HEK293 (cell line): ENCODE measurements around the gene CHD5.

ENCODE experiments used
- CTCF ChIA-PET: fragments of 350-600 bp; formaldehyde crosslinking; extraction: SDS; loops from one replicate; lab custom pipeline; 2021; ENCODE audit warnings: antibody characterized with exemption; lab: Yijun Ruan, JAX
- POLR2A ChIA-PET: fragments of 300-600 bp; formaldehyde crosslinking; extraction: SDS; loops from one replicate; lab custom pipeline; 2020; ENCODE audit warnings: antibody characterized with exemption, inconsistent platforms; lab: Yijun Ruan, JAX
- H3K27ac ChIP-seq: fragments of 200-500 bp; sonication (Bioruptor generic); 2 replicates; pipeline ENCODE4 v1.5.1; 2014; ENCODE audit warnings: low read depth, low read length, control low read depth, inconsistent platforms; ENCODE audit errors: extremely low read depth
- H3K36me3 ChIP-seq, 2 experiments: fragments of 200-500 bp in 1 of 2; sonication (Bioruptor generic) in 1 of 2; 1 replicate in 1 of 2; 2 replicates in 1 of 2; pipeline ENCODE4 v1.5.1; 2014 to 2017; ENCODE audit warnings: inconsistent platforms in 2 of 2, low read length in 2 of 2; ENCODE audit not compliant: control insufficient read depth in 2 of 2, insufficient read depth in 1 of 2
- H3K4me1 ChIP-seq: fragments of 200-500 bp; sonication (Bioruptor generic); 2 replicates; pipeline ENCODE4 v1.5.1; 2014; ENCODE audit warnings: mild to moderate bottlenecking, low read length, inconsistent platforms; ENCODE audit not compliant: control insufficient read depth, insufficient read depth
- H3K4me3 ChIP-seq: 2 replicates; pipeline ENCODE4 v1.5.1; 2011; ENCODE audit warnings: low read depth, mild to moderate bottlenecking, control low read depth, low read length, moderate library complexity
- H3K9me3 ChIP-seq: fragments of 200-500 bp; sonication (Bioruptor generic); 2 replicates; pipeline ENCODE4 v1.5.1; 2014; ENCODE audit warnings: low read depth, low read length, inconsistent platforms; ENCODE audit not compliant: control insufficient read depth, insufficient read depth
- SALL2 ChIP-seq: fragments of 450-650 bp; formaldehyde crosslinking; IDR thresholded peaks from 2 replicates; pipeline ENCODE4 v1.5.0; 2017; ENCODE audit warnings: missing biosample characterization, mild to moderate bottlenecking, missing genetic modification characterization, borderline replicate concordance
- SP2 ChIP-seq: fragments of 450-650 bp; formaldehyde crosslinking; IDR thresholded peaks from 2 replicates; pipeline ENCODE4 v1.5.1; 2016; ENCODE audit warnings: missing biosample characterization, missing genetic modification characterization
- ZBTB20 ChIP-seq: fragments of 450-650 bp; formaldehyde crosslinking; IDR thresholded peaks from 2 replicates; pipeline ENCODE4 v1.5.1; 2016; ENCODE audit warnings: missing biosample characterization, missing genetic modification characterization
- ZNF121 ChIP-seq: fragments of 450-650 bp; formaldehyde crosslinking; IDR thresholded peaks from 2 replicates; pipeline ENCODE4 v1.5.1; 2016; ENCODE audit warnings: missing biosample characterization, missing genetic modification characterization
- ZNF155 ChIP-seq: fragments of 450-650 bp; formaldehyde crosslinking; IDR thresholded peaks from 2 replicates; pipeline ENCODE4 v1.5.1; 2016; ENCODE audit warnings: missing biosample characterization, missing genetic modification characterization
- ZNF560 ChIP-seq: fragments of 450-650 bp; formaldehyde crosslinking; IDR thresholded peaks from 2 replicates; pipeline ENCODE4 v1.5.1; 2017; ENCODE audit warnings: missing biosample characterization, missing genetic modification characterization, borderline replicate concordance
- ZNF664 ChIP-seq: fragments of 450-650 bp; formaldehyde crosslinking; IDR thresholded peaks from 2 replicates; pipeline ENCODE4 v1.5.1; 2016; ENCODE audit warnings: missing biosample characterization, missing genetic modification characterization
- ZSCAN23 ChIP-seq: fragments of 450-650 bp; formaldehyde crosslinking; IDR thresholded peaks from 2 replicates; pipeline ENCODE4 v1.5.1; 2016; ENCODE audit warnings: missing biosample characterization, missing genetic modification characterization
- TF ChIP-seq, protein P1 (sequence below): fragments of 450-650 bp; formaldehyde crosslinking; IDR thresholded peaks from 2 replicates; pipeline ENCODE4 v1.5.1; 2017; ENCODE audit warnings: missing biosample characterization, mild to moderate bottlenecking, missing genetic modification characterization, moderate library complexity
- TF ChIP-seq, protein P2 (sequence below): fragments of 450-650 bp; formaldehyde crosslinking; IDR thresholded peaks from 2 replicates; pipeline ENCODE4 v1.5.1; 2016; ENCODE audit warnings: missing biosample characterization, missing genetic modification characterization, low read depth
- TF ChIP-seq, protein P3 (sequence below): fragments of 450-650 bp; formaldehyde crosslinking; IDR thresholded peaks from 2 replicates; pipeline ENCODE4 v1.5.0; 2017; ENCODE audit warnings: missing biosample characterization, missing genetic modification characterization, borderline replicate concordance
- TF ChIP-seq, protein P4 (sequence below): fragments of 450-650 bp; formaldehyde crosslinking; IDR thresholded peaks from 2 replicates; pipeline ENCODE4 v1.5.1; 2017; ENCODE audit warnings: missing biosample characterization, missing genetic modification characterization
- TF ChIP-seq, protein P5 (sequence below): fragments of 450-650 bp; formaldehyde crosslinking; IDR thresholded peaks from 2 replicates; pipeline ENCODE4 v1.5.1; 2016; ENCODE audit warnings: missing biosample characterization, missing genetic modification characterization, borderline replicate concordance

Gene CHD5

DNA sequence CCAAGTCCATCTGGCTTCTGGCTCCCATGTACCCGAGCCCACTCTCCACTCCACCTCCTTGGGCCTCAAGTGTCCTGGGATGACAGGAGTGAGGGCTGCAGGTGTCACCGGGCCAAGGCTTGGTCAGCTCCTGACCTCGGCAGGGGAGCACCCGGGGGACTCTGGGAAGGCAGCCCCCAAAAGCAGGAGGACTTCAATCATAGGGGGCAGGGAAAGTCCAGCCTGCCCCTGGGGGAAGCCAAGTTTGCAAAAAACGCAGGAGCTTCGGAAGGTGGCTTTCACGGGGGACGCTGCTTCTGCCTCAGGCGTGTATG, 77.6 kb downstream of the CHD5 start:
- H3K4me3 ChIP-seq, result no peak overlapping the region
- H3K9me3 ChIP-seq, result no peaks in the 10 kb centered on the region
- ChIA-PET POLR2A (no interaction called here), CTCF (no interaction called here)
- no peak for TF ChIP-seq SALL2 (tag by site-specific recombination)
- TF ChIP-seq, protein P1, sequence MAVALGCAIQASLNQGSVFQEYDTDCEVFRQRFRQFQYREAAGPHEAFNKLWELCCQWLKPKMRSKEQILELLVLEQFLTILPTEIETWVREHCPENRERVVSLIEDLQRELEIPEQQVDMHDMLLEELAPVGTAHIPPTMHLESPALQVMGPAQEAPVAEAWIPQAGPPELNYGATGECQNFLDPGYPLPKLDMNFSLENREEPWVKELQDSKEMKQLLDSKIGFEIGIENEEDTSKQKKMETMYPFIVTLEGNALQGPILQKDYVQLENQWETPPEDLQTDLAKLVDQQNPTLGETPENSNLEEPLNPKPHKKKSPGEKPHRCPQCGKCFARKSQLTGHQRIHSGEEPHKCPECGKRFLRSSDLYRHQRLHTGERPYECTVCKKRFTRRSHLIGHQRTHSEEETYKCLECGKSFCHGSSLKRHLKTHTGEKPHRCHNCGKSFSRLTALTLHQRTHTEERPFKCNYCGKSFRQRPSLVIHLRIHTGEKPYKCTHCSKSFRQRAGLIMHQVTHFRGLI (tag by site-specific recombination), result no peak
- TF ChIP-seq ZSCAN23 (tag by site-specific recombination), result no peak
- TF ChIP-seq, protein P2, sequence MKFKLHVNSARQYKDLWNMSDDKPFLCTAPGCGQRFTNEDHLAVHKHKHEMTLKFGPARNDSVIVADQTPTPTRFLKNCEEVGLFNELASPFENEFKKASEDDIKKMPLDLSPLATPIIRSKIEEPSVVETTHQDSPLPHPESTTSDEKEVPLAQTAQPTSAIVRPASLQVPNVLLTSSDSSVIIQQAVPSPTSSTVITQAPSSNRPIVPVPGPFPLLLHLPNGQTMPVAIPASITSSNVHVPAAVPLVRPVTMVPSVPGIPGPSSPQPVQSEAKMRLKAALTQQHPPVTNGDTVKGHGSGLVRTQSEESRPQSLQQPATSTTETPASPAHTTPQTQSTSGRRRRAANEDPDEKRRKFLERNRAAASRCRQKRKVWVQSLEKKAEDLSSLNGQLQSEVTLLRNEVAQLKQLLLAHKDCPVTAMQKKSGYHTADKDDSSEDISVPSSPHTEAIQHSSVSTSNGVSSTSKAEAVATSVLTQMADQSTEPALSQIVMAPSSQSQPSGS (tag by site-specific recombination), result no peak
- TF ChIP-seq, protein P3, sequence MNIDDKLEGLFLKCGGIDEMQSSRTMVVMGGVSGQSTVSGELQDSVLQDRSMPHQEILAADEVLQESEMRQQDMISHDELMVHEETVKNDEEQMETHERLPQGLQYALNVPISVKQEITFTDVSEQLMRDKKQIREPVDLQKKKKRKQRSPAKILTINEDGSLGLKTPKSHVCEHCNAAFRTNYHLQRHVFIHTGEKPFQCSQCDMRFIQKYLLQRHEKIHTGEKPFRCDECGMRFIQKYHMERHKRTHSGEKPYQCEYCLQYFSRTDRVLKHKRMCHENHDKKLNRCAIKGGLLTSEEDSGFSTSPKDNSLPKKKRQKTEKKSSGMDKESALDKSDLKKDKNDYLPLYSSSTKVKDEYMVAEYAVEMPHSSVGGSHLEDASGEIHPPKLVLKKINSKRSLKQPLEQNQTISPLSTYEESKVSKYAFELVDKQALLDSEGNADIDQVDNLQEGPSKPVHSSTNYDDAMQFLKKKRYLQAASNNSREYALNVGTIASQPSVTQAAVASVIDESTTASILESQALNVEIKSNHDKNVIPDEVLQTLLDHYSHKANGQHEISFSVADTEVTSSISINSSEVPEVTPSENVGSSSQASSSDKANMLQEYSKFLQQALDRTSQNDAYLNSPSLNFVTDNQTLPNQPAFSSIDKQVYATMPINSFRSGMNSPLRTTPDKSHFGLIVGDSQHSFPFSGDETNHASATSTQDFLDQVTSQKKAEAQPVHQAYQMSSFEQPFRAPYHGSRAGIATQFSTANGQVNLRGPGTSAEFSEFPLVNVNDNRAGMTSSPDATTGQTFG (tag by site-specific recombination), result no peak
- TF ChIP-seq, protein P4, sequence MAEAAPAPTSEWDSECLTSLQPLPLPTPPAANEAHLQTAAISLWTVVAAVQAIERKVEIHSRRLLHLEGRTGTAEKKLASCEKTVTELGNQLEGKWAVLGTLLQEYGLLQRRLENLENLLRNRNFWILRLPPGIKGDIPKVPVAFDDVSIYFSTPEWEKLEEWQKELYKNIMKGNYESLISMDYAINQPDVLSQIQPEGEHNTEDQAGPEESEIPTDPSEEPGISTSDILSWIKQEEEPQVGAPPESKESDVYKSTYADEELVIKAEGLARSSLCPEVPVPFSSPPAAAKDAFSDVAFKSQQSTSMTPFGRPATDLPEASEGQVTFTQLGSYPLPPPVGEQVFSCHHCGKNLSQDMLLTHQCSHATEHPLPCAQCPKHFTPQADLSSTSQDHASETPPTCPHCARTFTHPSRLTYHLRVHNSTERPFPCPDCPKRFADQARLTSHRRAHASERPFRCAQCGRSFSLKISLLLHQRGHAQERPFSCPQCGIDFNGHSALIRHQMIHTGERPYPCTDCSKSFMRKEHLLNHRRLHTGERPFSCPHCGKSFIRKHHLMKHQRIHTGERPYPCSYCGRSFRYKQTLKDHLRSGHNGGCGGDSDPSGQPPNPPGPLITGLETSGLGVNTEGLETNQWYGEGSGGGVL (tag by site-specific recombination), result no peak
- TF ChIP-seq ZNF155 (tag by site-specific recombination), result no peak
- TF ChIP-seq ZNF560 (tag by site-specific recombination), result no peak
- TF ChIP-seq ZNF121 (tag by site-specific recombination), result no peak
- no peak for TF ChIP-seq ZNF664
- TF ChIP-seq, protein P5, sequence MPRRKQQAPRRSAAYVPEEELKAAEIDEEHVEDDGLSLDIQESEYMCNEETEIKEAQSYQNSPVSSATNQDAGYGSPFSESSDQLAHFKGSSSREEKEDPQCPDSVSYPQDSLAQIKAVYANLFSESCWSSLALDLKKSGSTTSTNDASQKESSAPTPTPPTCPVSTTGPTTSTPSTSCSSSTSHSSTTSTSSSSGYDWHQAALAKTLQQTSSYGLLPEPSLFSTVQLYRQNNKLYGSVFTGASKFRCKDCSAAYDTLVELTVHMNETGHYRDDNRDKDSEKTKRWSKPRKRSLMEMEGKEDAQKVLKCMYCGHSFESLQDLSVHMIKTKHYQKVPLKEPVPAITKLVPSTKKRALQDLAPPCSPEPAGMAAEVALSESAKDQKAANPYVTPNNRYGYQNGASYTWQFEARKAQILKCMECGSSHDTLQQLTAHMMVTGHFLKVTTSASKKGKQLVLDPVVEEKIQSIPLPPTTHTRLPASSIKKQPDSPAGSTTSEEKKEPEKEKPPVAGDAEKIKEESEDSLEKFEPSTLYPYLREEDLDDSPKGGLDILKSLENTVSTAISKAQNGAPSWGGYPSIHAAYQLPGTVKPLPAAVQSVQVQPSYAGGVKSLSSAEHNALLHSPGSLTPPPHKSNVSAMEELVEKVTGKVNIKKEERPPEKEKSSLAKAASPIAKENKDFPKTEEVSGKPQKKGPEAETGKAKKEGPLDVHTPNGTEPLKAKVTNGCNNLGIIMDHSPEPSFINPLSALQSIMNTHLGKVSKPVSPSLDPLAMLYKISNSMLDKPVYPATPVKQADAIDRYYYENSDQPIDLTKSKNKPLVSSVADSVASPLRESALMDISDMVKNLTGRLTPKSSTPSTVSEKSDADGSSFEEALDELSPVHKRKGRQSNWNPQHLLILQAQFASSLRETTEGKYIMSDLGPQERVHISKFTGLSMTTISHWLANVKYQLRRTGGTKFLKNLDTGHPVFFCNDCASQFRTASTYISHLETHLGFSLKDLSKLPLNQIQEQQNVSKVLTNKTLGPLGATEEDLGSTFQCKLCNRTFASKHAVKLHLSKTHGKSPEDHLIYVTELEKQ, result no peak
- H3K27ac ChIP-seq, result no peak overlapping the region
- H3K4me1 ChIP-seq, result no peaks in the 10 kb centered on the region
- no peaks in the 10 kb centered on the region for H3K36me3 ChIP-seq

DNA sequence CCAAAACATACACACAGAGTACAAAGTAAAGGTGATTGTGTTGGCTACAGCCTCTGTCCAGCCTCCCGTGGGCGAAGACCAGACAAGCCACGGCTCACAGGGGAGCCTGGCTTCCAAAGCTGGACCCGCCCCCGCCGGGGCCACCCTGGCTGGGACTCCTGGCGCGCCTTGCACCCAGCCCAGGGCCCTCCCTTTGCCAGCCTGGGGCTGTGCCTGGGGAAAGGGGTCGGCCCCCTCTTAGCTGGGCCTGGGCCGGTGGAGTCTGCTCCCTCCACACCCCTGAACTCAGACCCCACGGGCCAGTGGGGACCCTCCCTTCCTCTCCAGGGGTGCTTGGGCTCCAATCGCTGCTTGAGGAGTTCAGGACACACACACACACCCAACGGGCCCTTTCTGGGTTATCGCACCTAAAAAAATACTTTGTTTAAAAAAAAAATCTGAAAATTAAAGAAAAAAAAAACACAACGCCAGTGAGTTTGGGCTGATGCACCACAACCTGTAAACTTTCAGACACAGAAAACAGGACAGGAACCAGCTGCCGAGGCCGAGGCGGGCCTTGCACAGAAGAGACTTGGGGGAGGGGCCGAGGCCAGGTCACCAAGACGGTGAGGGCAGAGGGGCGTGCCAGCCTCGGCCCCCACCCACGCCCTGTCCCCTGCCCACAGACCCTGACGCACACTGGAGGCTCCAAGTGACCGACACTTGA, 78.1 kb downstream of the CHD5 start:
- Histone ChIP-seq H3K9me3 (no peaks in the 10 kb centered on the region), H3K27ac (no peak overlapping the region), H3K4me3 (no peak overlapping the region), H3K36me3 (no peaks in the 10 kb centered on the region), H3K4me1 (no peaks in the 10 kb centered on the region)
- 0 out of 2 replicates have a peak, but pooled peaks have one; percentile 8 for TF ChIP-seq SP2
- TF ChIP-seq ZBTB20 (tag by site-specific recombination), result no peak
- ChIA-PET CTCF (no interaction called here), POLR2A (no interaction called here)
